H1 (cell line): ENCODE measurements around the gene SPTBN4. TPM values are rescaled to one million over a fixed set of nuclear protein-coding genes. Genes with fewer than 3 reads are reported as not detected.

Source experiments
- CTCF ChIA-PET: fragments of 300-600 bp; sonication (Branson Sonifier 250); formaldehyde crosslinking; loops from one replicate; lab custom pipeline; 2021; ENCODE audit not compliant: partially characterized antibody; lab: Charles Lee
- POLR2A ChIA-PET: fragments of 300-600 bp; sonication (Branson Sonifier 250); formaldehyde crosslinking; loops from one replicate; lab custom pipeline; 2021; ENCODE audit warnings: inconsistent platforms; ENCODE audit not compliant: partially characterized antibody; lab: Charles Lee
- DNase-seq, 2 experiments: peaks; one replicate each; pipeline versions ENCODE4 v3.0.0 to v3.0.0-alpha.2; 2010 to 2022; ENCODE audit warnings: low spot score in 2 of 2, low read depth in 1 of 2, mixed read lengths in 1 of 2
- FAIRE-seq: peaks from 2 replicates; lab custom pipeline; 2011; peaks lifted over from hg19 to GRCh38; lab: Jason Lieb, UNC
- H2AFZ ChIP-seq: 2 replicates; pipeline ENCODE4 v1.8.1; 2012; ENCODE audit warnings: low read length, inconsistent platforms
- H2AK5ac ChIP-seq: 2 replicates; pipeline ENCODE4 v1.6.1; 2013; ENCODE audit warnings: low read depth, low read length
- H2BK120ac ChIP-seq: replicated peaks from 2 replicates; pipeline ENCODE3; 2013; ENCODE audit warnings: low read depth, low read length, inconsistent platforms
- H2BK12ac ChIP-seq: 2 replicates; pipeline ENCODE4 v1.6.1; 2013; ENCODE audit warnings: low read depth, low read length
- H2BK15ac ChIP-seq: 2 replicates; pipeline ENCODE4 v1.6.1; 2013; ENCODE audit warnings: low read length
- H2BK20ac ChIP-seq: 2 replicates; pipeline ENCODE4 v1.6.1; 2013; ENCODE audit warnings: low read length
- H2BK5ac ChIP-seq: 2 replicates; pipeline ENCODE4 v1.6.1; 2013; ENCODE audit warnings: low read depth, low read length
- H3K14ac ChIP-seq: 2 replicates; pipeline ENCODE4 v1.6.1; 2013; ENCODE audit warnings: inconsistent platforms; ENCODE audit not compliant: insufficient read length
- H3K18ac ChIP-seq: 2 replicates; pipeline ENCODE4 v1.6.1; 2013; ENCODE audit warnings: low read length; ENCODE audit errors: extremely low read depth
- H3K23ac ChIP-seq: 2 replicates; pipeline ENCODE4 v1.6.1; 2013; ENCODE audit warnings: inconsistent platforms; ENCODE audit not compliant: insufficient read length
- H3K23me2 ChIP-seq: 2 replicates; pipeline ENCODE4 v1.6.1; 2013; ENCODE audit warnings: low read depth, low read length
- H3K27ac ChIP-seq: 2 replicates; pipeline ENCODE4 v1.6.1; 2011; ENCODE audit warnings: low read depth, low read length, inconsistent platforms
- H3K27me3 ChIP-seq, 4 experiments: replicated peaks in 1 of 4; 1 replicate in 1 of 4; 2 replicates in 3 of 4; pipeline versions ENCODE4 v1.6.1 to v1.8.1; 2011 to 2013; ENCODE audit warnings: low read length in 3 of 4, mild to moderate bottlenecking in 3 of 4, inconsistent platforms in 2 of 4, mixed read lengths in 2 of 4, moderate library complexity in 1 of 4; ENCODE audit not compliant: control insufficient read depth in 3 of 4, insufficient read depth in 3 of 4; ENCODE audit errors: extremely low read depth in 1 of 4
- H3K36me3 ChIP-seq, 4 experiments: 2 replicates each; pipeline versions ENCODE4 v1.6.1 to v1.8.1; 2011 to 2013; ENCODE audit warnings: mild to moderate bottlenecking in 4 of 4, low read length in 3 of 4, moderate library complexity in 2 of 4, control low read depth in 1 of 4, inconsistent platforms in 1 of 4; ENCODE audit not compliant: insufficient read depth in 4 of 4, control insufficient read depth in 2 of 4
- H3K4ac ChIP-seq: replicated peaks from 2 replicates; pipeline ENCODE3; 2013; ENCODE audit warnings: low read length, low read depth, mixed read lengths, inconsistent platforms; ENCODE audit not compliant: insufficient read length
- H3K4me1 ChIP-seq, 4 experiments: replicated peaks in 1 of 4; 1 replicate in 1 of 4; 2 replicates in 3 of 4; pipeline versions ENCODE4 v1.6.1 to v1.8.1; 2011 to 2013; ENCODE audit warnings: low read length in 3 of 4, inconsistent platforms in 2 of 4, mixed read lengths in 1 of 4; ENCODE audit not compliant: insufficient read depth in 4 of 4, control insufficient read depth in 3 of 4
- H3K4me2 ChIP-seq, 2 experiments: 2 replicates each; pipeline versions ENCODE4 v1.6.1 to v1.8.1; 2011 to 2013; ENCODE audit warnings: low read depth in 2 of 2, low read length in 2 of 2, control low read depth in 1 of 2, inconsistent platforms in 1 of 2, mild to moderate bottlenecking in 1 of 2; ENCODE audit not compliant: insufficient read depth in 1 of 2
- H3K4me3 ChIP-seq, 4 experiments: fragments of 200-600, 300-600 bp in 1 of 4; sonication (generic), shearing (Covaris generic), sonication (Bioruptor Twin) in 1 of 4; 2 replicates each; pipeline versions ENCODE4 v1.5.1 to v1.8.1; 2011 to 2016; ENCODE audit warnings: low read length in 4 of 4, low read depth in 3 of 4, control low read depth in 2 of 4, inconsistent platforms in 2 of 4, mild to moderate bottlenecking in 2 of 4, mixed read lengths in 1 of 4, moderate library complexity in 1 of 4; ENCODE audit not compliant: insufficient read depth in 2 of 4; ENCODE audit errors: extremely low read depth in 1 of 4
- H3K56ac ChIP-seq: replicated peaks from 2 replicates; pipeline ENCODE3; 2013; ENCODE audit warnings: low read depth, mild to moderate bottlenecking, mixed read lengths, low read length, inconsistent platforms; ENCODE audit not compliant: insufficient read length
- H3K79me1 ChIP-seq: 2 replicates; pipeline ENCODE4 v1.6.1; 2013; ENCODE audit warnings: low read depth, low read length, control low read depth
- H3K79me2 ChIP-seq, 2 experiments: 2 replicates each; pipeline versions ENCODE4 v1.6.1 to v1.8.1; 2012 to 2013; ENCODE audit warnings: low read length in 2 of 2, mild to moderate bottlenecking in 2 of 2, inconsistent platforms in 1 of 2; ENCODE audit not compliant: insufficient read depth in 2 of 2, control insufficient read depth in 1 of 2
- H3K9ac ChIP-seq, 4 experiments: replicated peaks in 1 of 4; 1 replicate in 1 of 4; 2 replicates in 3 of 4; pipeline versions ENCODE4 v1.6.1 to v1.8.1; 2011 to 2013; ENCODE audit warnings: low read depth in 3 of 4, low read length in 3 of 4, control low read depth in 2 of 4, mild to moderate bottlenecking in 2 of 4, moderate library complexity in 2 of 4, inconsistent platforms in 1 of 4; ENCODE audit errors: extremely low read depth in 1 of 4
- H3K9me3 ChIP-seq, 2 experiments: 2 replicates each; pipeline versions ENCODE4 v1.6.1 to v1.8.1; 2012 to 2013; ENCODE audit warnings: mild to moderate bottlenecking in 2 of 2, moderate library complexity in 2 of 2, control low read depth in 1 of 2, inconsistent platforms in 1 of 2, low read depth in 1 of 2, low read length in 1 of 2, mixed read lengths in 1 of 2; ENCODE audit not compliant: insufficient read depth in 2 of 2
- H4K20me1 ChIP-seq, 2 experiments: replicated peaks in 1 of 2; 2 replicates each; pipeline versions ENCODE3 to v1.8.1; 2011 to 2013; ENCODE audit warnings: inconsistent platforms in 2 of 2, low read length in 2 of 2, mild to moderate bottlenecking in 1 of 2; ENCODE audit not compliant: insufficient read depth in 2 of 2, control insufficient read depth in 1 of 2
- H4K5ac ChIP-seq: 2 replicates; pipeline ENCODE4 v1.6.1; 2013; ENCODE audit warnings: low read length, low read depth, mixed read lengths, inconsistent platforms; ENCODE audit not compliant: insufficient read length
- H4K8ac ChIP-seq: 2 replicates; pipeline ENCODE4 v1.8.0; 2013; ENCODE audit warnings: mild to moderate bottlenecking, moderate library complexity, low read length, inconsistent platforms; ENCODE audit not compliant: insufficient read depth; ENCODE audit errors: extremely low read depth
- H4K91ac ChIP-seq: replicated peaks from 2 replicates; pipeline ENCODE3; 2013; ENCODE audit warnings: low read length, mixed read lengths, inconsistent platforms; ENCODE audit not compliant: insufficient read length
- FOSL1 ChIP-seq: IDR thresholded peaks from 2 replicates; pipeline ENCODE4 v1.6.1; 2011; ENCODE audit warnings: mild to moderate bottlenecking, low read depth, low read length, moderate library complexity; ENCODE audit not compliant: insufficient read depth
- GABPA ChIP-seq: IDR thresholded peaks from 2 replicates; pipeline ENCODE4 v1.6.1; 2011; ENCODE audit warnings: mild to moderate bottlenecking, low read length, moderate library complexity, borderline replicate concordance; ENCODE audit not compliant: insufficient read depth
- KDM5A ChIP-seq: fragments of 200-600 bp; IDR thresholded peaks from 2 replicates; pipeline ENCODE4 v1.7.1; 2012; ENCODE audit warnings: mild to moderate bottlenecking, low read length, inconsistent platforms, mixed read lengths
- NANOG ChIP-seq: IDR thresholded peaks from 2 replicates; pipeline ENCODE4 v1.6.1; 2011; ENCODE audit warnings: low read length, low read depth, mild to moderate bottlenecking, inconsistent platforms; ENCODE audit not compliant: insufficient read depth, poor library complexity, severe bottlenecking
- NRF1 ChIP-seq: IDR thresholded peaks from 2 replicates; pipeline ENCODE4 v1.6.1; 2011; ENCODE audit warnings: mild to moderate bottlenecking, low read depth, low read length, improper control_type of control experiment
- SAP30 ChIP-seq: fragments of 300-600 bp; sonication (generic); IDR thresholded peaks from 2 replicates; pipeline ENCODE4 v1.7.1; 2012; ENCODE audit warnings: low read length, moderate library complexity, mild to moderate bottlenecking, inconsistent platforms; ENCODE audit not compliant: insufficient read depth, insufficient replicate concordance
- SP1 ChIP-seq: IDR thresholded peaks from 2 replicates; pipeline ENCODE4 v1.6.1; 2011; ENCODE audit warnings: low read depth, low read length
- TCF12 ChIP-seq: IDR thresholded peaks from 2 replicates; pipeline ENCODE4 v1.6.1; 2011; ENCODE audit warnings: low read depth, mild to moderate bottlenecking, low read length
- WGBS, 2 experiments: shearing (Covaris generic) in 1 of 2; methylation state at CpG; one replicate each; pipeline versions ENCODE4 v1.1.6 to v1.1.7; 2013 to 2015; ENCODE audit warnings: low lambda C conversion rate in 2 of 2, mixed read lengths in 2 of 2, inconsistent platforms in 1 of 2, low coverage in 1 of 2, missing lambda C conversion rate in 1 of 2; ENCODE audit not compliant: insufficient replicate concordance in 2 of 2, insufficient coverage in 1 of 2, insufficient read length in 1 of 2; ENCODE audit errors: extremely low coverage in 1 of 2, missing lambda C conversion rate in 1 of 2; 5-methylcytosine and 5-hydroxymethylcytosine counted together
- polyA plus RNA-seq, 7 experiments: library from polyadenylated mRNA; depleted of rRNA in 3 of 7; stranded (reverse) in 5 of 7; unstranded in 2 of 7; fragments of >200 nt in 5 of 7; fragments of 200-250 nt in 2 of 7; gene quantifications; 1 replicate in 5 of 7; 2 replicates in 1 of 7; 4 replicates in 1 of 7; pipeline versions ENCODE4 v1.2.1 to v1.2.3, GENCODE V29; 2011 to 2013; ENCODE audit warnings: missing spikeins in 2 of 7, mixed read lengths in 2 of 7
- total RNA-seq: library from RNA; stranded (reverse); fragmentation: NEBNext Ultra II Directional; extraction: Animal tissue kit (Norgen Biotek cat#: 25700); gene quantifications from 2 replicates; pipeline ENCODE4 v1.2.1, GENCODE V29; 2021
- TF ChIP-seq, protein P1 (sequence below): IDR thresholded peaks from 2 replicates; pipeline ENCODE4 v1.6.1; 2011; ENCODE audit warnings: low read depth, mild to moderate bottlenecking, low read length; ENCODE audit not compliant: insufficient read depth
- TF ChIP-seq, protein P2 (sequence below): IDR thresholded peaks from 2 replicates; pipeline ENCODE4 v1.6.1; 2011; ENCODE audit warnings: low read length, improper control_type of control experiment

The SPTBN4 gene
- total and polyA plus RNA-seq, 2 of the 8 experiments (the other 6 are each of a cell fraction or from before 2014, with no cell fraction given) = 1.9 to 3.0 TPM

DNA sequence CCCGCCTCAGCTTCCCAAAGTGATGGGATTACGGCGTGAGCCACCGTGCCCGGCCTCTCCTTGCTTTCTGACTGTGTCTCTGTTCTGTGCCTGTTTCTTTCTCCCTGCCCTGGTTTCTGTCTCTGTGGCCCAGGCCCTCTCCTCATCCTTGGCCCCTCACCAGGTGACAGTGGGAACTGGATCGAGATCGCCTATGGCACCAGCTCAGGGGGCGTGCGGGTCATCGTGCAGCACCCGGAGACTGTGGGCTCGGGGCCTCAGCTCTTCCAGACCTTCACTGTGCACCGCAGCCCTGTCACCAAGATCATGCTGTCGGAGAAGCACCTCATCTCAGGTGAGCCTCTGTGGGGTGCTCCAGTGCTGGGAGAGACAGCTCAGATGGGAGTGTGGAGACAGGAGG is 119.8 kb downstream of the SPTBN4 start:
- H3K9me3 ChIP-seq = no peaks in the 10 kb centered on the region
- H3K4me3 ChIP-seq = no peak overlapping the region
- no peaks in the 10 kb centered on the region for H3K79me2 ChIP-seq
- no peak overlapping the region for H2BK20ac ChIP-seq
- no peak overlapping the region for H2BK15ac ChIP-seq
- no peak overlapping the region for H3K4me2 ChIP-seq
- no peak overlapping the region for H3K9ac ChIP-seq
- no peak overlapping the region for H2BK12ac ChIP-seq
- H2AFZ ChIP-seq = no peak overlapping the region
- no peaks in the 10 kb centered on the region; the same call in 1 of the 2 replicates for H3K23me2 ChIP-seq
- H3K56ac ChIP-seq = no peak overlapping the region
- H4K5ac ChIP-seq = no peak overlapping the region
- CTCF ChIA-PET = interaction anchor here (1.0 to 3.1 kb wide), 6 partner anchors 8 to 123 kb away, joined by 3 to 12 read pairs (median 4); no protein-coding TSS in a partner anchor
- no peak overlapping the region for H2BK5ac ChIP-seq
- FAIRE-seq (no peak), DNase-seq (no peak)
- 93% methylated on average over 13 of the region's 14 CpGs; no CpG with 5 or more reads in 1 of the 2 experiments for WGBS, 2 experiments
- H3K18ac ChIP-seq = no peak overlapping the region
- H3K36me3 ChIP-seq = peaks cover 2 to 28% (median 14%) of the 10 kb centered on the region in 4 experiments; a peak in 7 of 8 replicates
- no peak overlapping the region for H4K8ac ChIP-seq
- no peak overlapping the region for H2AK5ac ChIP-seq
- no peaks in the 10 kb centered on the region for H3K4me1 ChIP-seq
- H2BK120ac ChIP-seq = no peak overlapping the region
- POLR2A ChIA-PET = interaction anchor here (0.8 to 1.5 kb wide), 2 partner anchors 9 to 34 kb away, joined by 4 to 5 read pairs; no protein-coding TSS in a partner anchor
- no peak overlapping the region for H3K14ac ChIP-seq
- H3K23ac ChIP-seq = no peak overlapping the region
- H3K27me3 ChIP-seq = no peaks in the 10 kb centered on the region
- no peak overlapping the region for H3K27ac ChIP-seq
- H4K91ac ChIP-seq = no peak overlapping the region
- H3K4ac ChIP-seq = no peak overlapping the region
- H4K20me1 ChIP-seq = peaks cover 0 to 7% of the 10 kb centered on the region in 2 experiments
- no peaks in the 10 kb centered on the region for H3K79me1 ChIP-seq
- TF ChIP-seq NANOG (no peak), SAP30 (no peak), GABPA (no peak), TCF12 (no peak), NRF1 (no peak), SP1 (no peak), KDM5A (no peak), FOSL1 (no peak)
- TF ChIP-seq, protein P1, sequence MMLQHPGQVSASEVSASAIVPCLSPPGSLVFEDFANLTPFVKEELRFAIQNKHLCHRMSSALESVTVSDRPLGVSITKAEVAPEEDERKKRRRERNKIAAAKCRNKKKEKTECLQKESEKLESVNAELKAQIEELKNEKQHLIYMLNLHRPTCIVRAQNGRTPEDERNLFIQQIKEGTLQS = no peak
- TF ChIP-seq, protein P2, sequence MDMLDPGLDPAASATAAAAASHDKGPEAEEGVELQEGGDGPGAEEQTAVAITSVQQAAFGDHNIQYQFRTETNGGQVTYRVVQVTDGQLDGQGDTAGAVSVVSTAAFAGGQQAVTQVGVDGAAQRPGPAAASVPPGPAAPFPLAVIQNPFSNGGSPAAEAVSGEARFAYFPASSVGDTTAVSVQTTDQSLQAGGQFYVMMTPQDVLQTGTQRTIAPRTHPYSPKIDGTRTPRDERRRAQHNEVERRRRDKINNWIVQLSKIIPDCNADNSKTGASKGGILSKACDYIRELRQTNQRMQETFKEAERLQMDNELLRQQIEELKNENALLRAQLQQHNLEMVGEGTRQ = no peak
